Loucy (cell line): Measurements from ENCODE around the gene CFAP52.

Experiments
- H2AFZ ChIP-seq: fragments of 200-600 bp; sonication (generic); 2 replicates; pipeline ENCODE4 v1.6.0; 2016; ENCODE audit warnings: antibody characterized with exemption, mild to moderate bottlenecking, low read length, moderate library complexity
- H3F3A ChIP-seq: fragments of 200-600 bp; 2 replicates; pipeline ENCODE4 v1.6.0; 2016; ENCODE audit warnings: antibody characterized with exemption, low read depth, mild to moderate bottlenecking
- H3K27me3 ChIP-seq: fragments of 200-600 bp; sonication (generic); 2 replicates; pipeline ENCODE4 v1.6.1; 2014; ENCODE audit warnings: low read length, mild to moderate bottlenecking; ENCODE audit not compliant: insufficient read depth, poor library complexity, severe bottlenecking
- H3K36me3 ChIP-seq: fragments of 200-600 bp; sonication (generic); 2 replicates; pipeline ENCODE4 v1.6.1; 2016; ENCODE audit warnings: low read length; ENCODE audit not compliant: insufficient read depth
- H3K4me1 ChIP-seq: fragments of 200-600 bp; sonication (generic); 2 replicates; pipeline ENCODE4 v1.5.1; 2014; ENCODE audit warnings: low read length, mild to moderate bottlenecking; ENCODE audit not compliant: insufficient read depth, poor library complexity, severe bottlenecking
- H3K4me2 ChIP-seq: fragments of 200-600 bp; sonication (generic); 2 replicates; pipeline ENCODE4 v1.6.0; 2014; ENCODE audit warnings: antibody characterized with exemption, low read length, low read depth, mild to moderate bottlenecking; ENCODE audit not compliant: poor library complexity, severe bottlenecking
- H3K4me3 ChIP-seq: fragments of 200-600 bp; sonication (generic); 2 replicates; pipeline ENCODE4 v1.5.1; 2014; ENCODE audit warnings: low read length, mild to moderate bottlenecking, mixed read lengths; ENCODE audit not compliant: poor library complexity, severe bottlenecking
- H3K79me2 ChIP-seq: fragments of 200-600 bp; sonication (generic); 2 replicates; pipeline ENCODE4 v1.6.1; 2014; ENCODE audit warnings: low read length; ENCODE audit not compliant: insufficient read depth
- H3K9ac ChIP-seq: fragments of 200-600 bp; sonication (generic); 2 replicates; pipeline ENCODE4 v1.6.0; 2014; ENCODE audit warnings: mild to moderate bottlenecking, low read depth, low read length, moderate library complexity; ENCODE audit not compliant: poor library complexity, severe bottlenecking
- H3K9me2 ChIP-seq: fragments of 200-600 bp; sonication (generic); replicated peaks from 2 replicates; pipeline ENCODE4 v1.6.1; 2016; ENCODE audit warnings: low read depth, low read length, mixed read lengths
- H3K9me3 ChIP-seq: fragments of 200-600 bp; sonication (generic); 2 replicates; pipeline ENCODE4 v1.6.1; 2014; ENCODE audit warnings: mild to moderate bottlenecking, antibody characterized with exemption, low read length, low read depth; ENCODE audit not compliant: insufficient read depth
- H4K20me1 ChIP-seq: fragments of 200-600 bp; sonication (generic); 2 replicates; pipeline ENCODE4 v1.6.0; 2014; ENCODE audit warnings: antibody characterized with exemption, low read length, mild to moderate bottlenecking; ENCODE audit not compliant: insufficient read depth, poor library complexity, severe bottlenecking
- EZH2phosphoT487 ChIP-seq: fragments of 200-600 bp; IDR thresholded peaks from 2 replicates; pipeline ENCODE4 v1.6.1; 2018; ENCODE audit warnings: antibody characterized with exemption, mild to moderate bottlenecking, moderate library complexity, borderline replicate concordance
- TF ChIP-seq, protein P1 (sequence below): fragments of 200-600 bp; sonication (generic); conservative IDR thresholded peaks from 2 replicates; pipeline ENCODE4 v1.5.1; 2014; ENCODE audit warnings: mild to moderate bottlenecking, antibody characterized with exemption, low read length

CFAP52 gene

DNA sequence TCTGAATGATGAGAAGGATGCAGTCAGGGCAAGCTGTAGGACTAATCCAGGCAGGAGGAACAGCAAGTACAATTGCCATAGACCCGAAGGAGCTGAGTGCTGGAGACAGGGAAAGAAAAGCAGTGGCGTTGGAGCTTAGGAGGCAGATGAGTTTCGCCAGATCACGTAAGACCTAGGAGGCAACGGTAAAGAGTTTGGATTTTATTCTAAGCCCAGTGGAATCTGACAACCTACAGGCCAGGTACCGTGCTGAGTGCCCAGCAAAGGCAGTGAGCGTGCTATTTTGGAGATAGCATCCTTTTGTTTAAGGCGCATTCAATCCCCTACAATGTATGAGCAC lies 70.1 kb downstream of the CFAP52 start:
- Histone ChIP-seq H3K9me3 (no peaks in the 10 kb centered on the region), H3K79me2 (peaks cover 18% of the 10 kb centered on the region), H3K9ac (peak overlapping the region; percentile 75), H3K27me3 (no peaks in the 10 kb centered on the region), H4K20me1 (peaks cover 7% of the 10 kb centered on the region), H3F3A (no peaks in the 10 kb centered on the region), H3K4me1 (peaks cover 23% of the 10 kb centered on the region), H3K36me3 (no peaks in the 10 kb centered on the region), H3K9me2 (no peaks in the 10 kb centered on the region), H3K4me3 (peak overlapping the region; percentile 86), H2AFZ (peak overlapping the region; percentile 86; the same call in 1 of the 2 replicates), H3K4me2 (peak overlapping the region; percentile 82)
- TF ChIP-seq, protein P1, sequence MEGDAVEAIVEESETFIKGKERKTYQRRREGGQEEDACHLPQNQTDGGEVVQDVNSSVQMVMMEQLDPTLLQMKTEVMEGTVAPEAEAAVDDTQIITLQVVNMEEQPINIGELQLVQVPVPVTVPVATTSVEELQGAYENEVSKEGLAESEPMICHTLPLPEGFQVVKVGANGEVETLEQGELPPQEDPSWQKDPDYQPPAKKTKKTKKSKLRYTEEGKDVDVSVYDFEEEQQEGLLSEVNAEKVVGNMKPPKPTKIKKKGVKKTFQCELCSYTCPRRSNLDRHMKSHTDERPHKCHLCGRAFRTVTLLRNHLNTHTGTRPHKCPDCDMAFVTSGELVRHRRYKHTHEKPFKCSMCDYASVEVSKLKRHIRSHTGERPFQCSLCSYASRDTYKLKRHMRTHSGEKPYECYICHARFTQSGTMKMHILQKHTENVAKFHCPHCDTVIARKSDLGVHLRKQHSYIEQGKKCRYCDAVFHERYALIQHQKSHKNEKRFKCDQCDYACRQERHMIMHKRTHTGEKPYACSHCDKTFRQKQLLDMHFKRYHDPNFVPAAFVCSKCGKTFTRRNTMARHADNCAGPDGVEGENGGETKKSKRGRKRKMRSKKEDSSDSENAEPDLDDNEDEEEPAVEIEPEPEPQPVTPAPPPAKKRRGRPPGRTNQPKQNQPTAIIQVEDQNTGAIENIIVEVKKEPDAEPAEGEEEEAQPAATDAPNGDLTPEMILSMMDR = no peak
- TF ChIP-seq EZH2phosphoT487 = no peak

GRCh38 chr17:9647014-9647413 lies 70.6 kb downstream of the CFAP52 start:
- Histone ChIP-seq H3K9me3 (no peaks in the 10 kb centered on the region), H3K9me2 (no peaks in the 10 kb centered on the region), H3K4me3 (peak overlapping the region; percentile 86), H3K79me2 (peaks cover 18% of the 10 kb centered on the region), H3K36me3 (no peaks in the 10 kb centered on the region), H3K4me2 (peak overlapping the region; percentile 82), H3K27me3 (no peaks in the 10 kb centered on the region), H3K4me1 (peaks cover 23% of the 10 kb centered on the region), H4K20me1 (peaks cover 7% of the 10 kb centered on the region), H2AFZ (no peak overlapping the region), H3K9ac (no peak overlapping the region), H3F3A (no peaks in the 10 kb centered on the region)
- TF ChIP-seq, protein P1 = no peak
- no peak for TF ChIP-seq EZH2phosphoT487

GRCh38 chr17:9648521-9649110 lies 72.2 kb downstream of the CFAP52 start:
- Histone ChIP-seq H3K36me3 (no peaks in the 10 kb centered on the region), H4K20me1 (peaks cover 7% of the 10 kb centered on the region), H3K4me1 (peaks cover 23% of the 10 kb centered on the region), H2AFZ (no peak overlapping the region), H3K4me3 (peak overlapping the region; percentile 39), H3K27me3 (no peaks in the 10 kb centered on the region), H3K9ac (no peak overlapping the region), H3K9me2 (no peaks in the 10 kb centered on the region), H3K4me2 (peak overlapping the region; percentile 68), H3F3A (no peaks in the 10 kb centered on the region), H3K9me3 (no peaks in the 10 kb centered on the region), H3K79me2 (peaks cover 18% of the 10 kb centered on the region)
- TF ChIP-seq, protein P1 = no peak
- TF ChIP-seq EZH2phosphoT487 = no peak
